HG02763 (cell line): ENCODE measurements around the gene TCF25.
"Not testable (repeated sequence)": the region's sequence is repeated elsewhere in the genome, so short reads cannot be mapped to it uniquely, and the experiment has no call there.

Experiments used
- ATAC-seq: cut with Tn5 transposase; IDR thresholded peaks from one replicate; pipeline ENCODE4 v1.9.1; 2021; ENCODE audit warnings: mild to moderate bottlenecking, moderate library complexity; ENCODE audit not compliant: unreplicated experiment

TCF25 gene

DNA sequence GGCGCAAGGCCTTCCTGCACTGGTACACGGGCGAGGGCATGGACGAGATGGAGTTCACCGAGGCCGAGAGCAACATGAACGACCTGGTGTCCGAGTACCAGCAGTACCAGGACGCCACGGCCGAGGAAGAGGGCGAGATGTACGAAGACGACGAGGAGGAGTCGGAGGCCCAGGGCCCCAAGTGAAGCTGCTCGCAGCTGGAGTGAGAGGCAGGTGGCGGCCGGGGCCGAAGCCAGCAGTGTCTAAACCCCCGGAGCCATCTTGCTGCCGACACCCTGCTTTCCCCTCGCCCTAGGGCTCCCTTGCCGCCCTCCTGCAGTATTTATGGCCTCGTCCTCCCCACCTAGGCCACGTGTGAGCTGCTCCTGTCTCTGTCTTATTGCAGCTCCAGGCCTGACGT lies 62.2 kb downstream of the TCF25 start:
- not testable (repeated sequence) for ATAC-seq

DNA sequence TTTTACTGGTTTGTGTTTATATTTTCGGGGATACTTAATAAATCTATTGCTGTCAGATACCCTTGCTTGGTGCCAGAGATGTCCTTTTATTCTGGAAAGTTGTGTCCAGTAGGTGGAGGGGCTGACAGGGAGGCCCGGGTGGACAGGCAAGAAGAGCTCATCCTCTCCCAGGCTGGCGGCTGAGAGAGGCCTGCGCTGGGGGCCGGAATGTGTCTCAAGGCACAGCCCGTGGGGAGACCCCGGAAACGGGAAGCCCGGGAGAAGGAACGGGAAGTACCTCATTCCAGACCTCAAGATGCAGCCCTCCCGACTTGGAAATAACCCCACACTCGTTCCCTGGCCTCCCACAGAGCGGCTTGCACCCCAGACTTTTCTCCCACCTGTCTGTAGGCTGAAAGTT lies 62.6 kb downstream of the TCF25 start:
- ATAC-seq, result no peak

- ATAC-seq, result no peak
These were observed 63.1 kb downstream of the TCF25 start for GRCh38 chr16:89936508-89936907.

- ATAC-seq, result no peak
These were observed 63.6 kb downstream of the TCF25 start for GRCh38 chr16:89936981-89937380.

DNA sequence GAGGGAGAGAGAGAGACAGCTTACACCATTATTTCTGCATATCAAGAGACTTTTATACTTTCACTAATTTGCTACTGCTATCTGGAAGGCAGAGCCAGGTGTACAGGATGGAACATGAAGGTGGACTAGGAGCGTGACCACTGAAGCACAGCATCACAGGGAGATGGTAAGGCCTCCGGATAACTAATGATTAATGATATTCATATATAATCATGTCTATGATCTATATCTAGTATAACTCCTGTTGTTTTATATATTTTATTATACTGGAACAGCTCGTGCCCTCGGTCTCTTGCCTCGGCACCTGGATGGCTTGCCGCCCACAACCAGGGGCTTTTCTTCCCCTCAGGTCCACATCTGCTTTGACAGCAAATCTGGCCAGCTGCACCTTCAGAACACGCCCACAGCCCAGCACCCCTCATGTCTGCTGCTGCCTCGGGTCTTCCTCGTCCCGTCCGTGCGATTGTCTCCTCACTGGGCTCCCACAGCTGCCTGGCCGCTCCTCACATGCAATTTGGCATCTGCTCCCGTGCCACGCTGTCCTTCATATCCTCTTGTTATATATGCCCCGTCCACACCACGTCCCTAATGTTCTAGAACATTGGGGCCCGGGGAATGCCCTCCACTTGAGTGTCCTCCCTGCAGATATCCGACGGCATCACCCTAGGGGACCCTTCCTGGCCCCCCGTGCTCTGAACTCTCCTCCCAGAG lies 64.9 kb downstream of the TCF25 start:
- ATAC-seq, result no peak

- no peak for ATAC-seq
These were observed 71.4 kb downstream of the TCF25 start for GRCh38 chr16:89944773-89945172.

DNA sequence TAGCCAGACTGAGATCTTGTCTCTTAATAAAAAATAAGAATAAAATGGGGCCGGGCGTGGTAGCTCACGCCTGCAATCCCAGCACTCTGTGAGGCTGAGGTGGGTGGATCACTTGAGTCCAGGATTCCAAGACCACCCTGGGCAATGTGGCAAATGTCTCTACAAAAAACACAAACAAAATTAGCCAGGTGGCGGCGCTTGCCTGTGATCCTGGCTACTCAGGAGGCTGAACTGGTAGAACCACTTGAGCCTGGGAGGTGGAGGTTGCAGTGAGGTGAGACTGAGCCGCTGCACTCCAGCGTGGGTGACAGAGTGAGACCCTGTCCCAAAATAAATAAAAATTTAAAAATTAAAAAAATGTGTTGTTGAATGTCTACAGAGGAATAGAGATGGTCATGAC lies 72.3 kb downstream of the TCF25 start:
- no peak for ATAC-seq

DNA sequence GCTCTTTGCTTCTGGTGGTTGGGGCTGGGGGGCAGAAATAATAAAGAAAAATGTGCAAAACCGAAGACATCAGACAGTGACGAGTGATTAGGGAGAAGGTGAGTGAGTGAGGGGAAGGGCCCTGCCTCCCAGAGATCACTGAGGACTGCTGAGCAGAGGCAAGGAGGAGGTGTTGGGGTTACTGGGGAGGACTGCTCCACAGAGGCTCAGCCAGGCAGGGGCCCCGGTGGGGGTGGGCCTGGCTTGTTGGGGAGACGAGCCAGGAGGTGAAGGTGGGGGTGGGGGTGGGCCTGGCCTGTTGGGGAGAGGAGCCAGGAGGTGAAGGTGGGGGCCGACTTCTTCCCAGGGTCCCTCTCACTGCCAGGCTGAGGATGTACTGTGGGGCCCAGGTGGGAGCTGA lies 73.1 kb downstream of the TCF25 start:
- no peak for ATAC-seq

DNA sequence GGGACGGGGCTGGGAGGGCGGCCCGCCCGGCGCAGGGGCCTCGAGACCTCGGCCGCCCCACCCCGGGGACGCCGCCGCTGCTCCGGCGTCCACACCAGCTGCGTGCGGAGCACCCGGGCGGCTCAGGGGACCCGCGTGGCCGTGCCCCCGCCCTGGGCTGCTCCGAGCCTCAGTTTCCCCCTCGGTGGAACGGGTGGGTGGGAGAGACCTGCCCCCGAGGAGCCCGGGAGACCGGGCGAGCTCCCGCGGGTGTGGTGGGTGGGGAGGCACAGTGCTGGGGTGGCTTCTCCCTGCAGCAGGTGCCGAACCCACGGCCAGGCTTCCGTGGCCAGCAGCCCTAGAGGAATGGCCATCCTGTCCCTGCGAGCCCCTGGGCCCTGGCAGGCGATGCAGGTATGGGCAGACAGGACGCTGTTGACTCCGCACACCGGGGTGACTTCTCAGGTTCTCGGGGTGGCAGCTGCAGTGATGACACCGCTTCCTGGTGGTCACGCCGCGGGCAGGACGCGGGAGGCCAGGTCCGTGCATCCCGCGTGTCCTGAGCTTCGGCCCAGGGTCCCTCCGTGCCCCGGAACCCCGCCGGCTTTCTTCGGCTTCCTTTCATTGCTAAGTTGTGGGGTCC lies 75.8 kb downstream of the TCF25 start:
- ATAC-seq, result no peak

DNA sequence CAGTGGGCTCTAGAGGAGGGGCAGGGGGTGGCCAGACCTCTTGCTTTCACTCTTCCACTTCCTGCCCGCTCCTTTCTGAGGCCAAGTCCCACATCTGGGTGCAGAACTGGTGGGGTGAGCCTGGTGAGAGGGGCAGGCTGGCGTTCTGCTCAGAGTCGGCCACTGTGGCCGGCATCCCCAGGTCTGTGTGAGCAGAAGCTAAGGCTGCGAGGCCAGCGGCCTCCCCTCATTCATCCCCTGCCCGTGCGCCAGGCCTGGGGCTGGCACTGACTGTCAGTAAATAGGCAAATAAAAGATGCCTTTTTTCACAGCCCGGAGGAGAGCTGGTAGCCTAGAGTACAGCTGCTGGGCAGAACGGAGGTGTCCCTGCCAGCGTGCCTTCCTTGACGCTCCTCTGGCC lies 76.4 kb downstream of the TCF25 start:
- ATAC-seq, result no peak

DNA sequence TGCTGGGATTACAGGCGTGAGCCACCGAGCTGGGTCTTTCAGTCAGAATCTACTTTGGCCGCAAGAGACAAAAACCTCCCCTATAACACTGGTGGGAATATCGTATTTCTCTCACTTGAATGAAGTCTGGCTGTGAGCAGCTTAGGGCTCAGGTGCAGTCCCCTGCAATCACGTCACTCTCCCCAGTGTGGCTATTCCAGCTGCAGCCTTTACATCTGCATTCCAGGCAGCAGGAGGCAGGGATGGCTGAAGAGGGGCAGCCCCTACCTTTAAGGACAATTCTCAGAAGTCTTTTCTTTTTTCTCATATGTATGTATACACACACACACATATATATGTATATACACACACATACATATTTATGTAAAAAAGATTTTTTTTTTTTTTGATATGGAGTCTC lies 78.1 kb downstream of the TCF25 start:
- no peak for ATAC-seq

DNA sequence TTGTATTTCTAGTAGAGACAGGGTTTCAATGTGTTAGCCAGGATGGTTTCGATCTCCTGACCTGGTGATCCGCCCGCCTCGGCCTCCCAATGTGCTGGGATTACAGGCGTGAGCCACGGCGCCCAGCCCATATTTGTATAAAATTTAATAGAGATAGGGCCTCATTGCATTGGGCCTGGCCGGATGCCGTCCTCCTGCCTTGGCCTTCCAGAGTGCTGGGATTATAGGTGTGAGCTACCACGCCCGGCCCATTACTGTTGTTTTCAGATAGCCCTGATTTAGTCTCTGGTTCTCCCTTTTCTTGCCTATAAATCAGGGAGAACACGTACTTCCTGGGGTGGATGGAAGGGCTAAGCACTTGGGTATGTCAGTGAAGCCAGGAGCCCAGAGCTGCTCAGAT lies 78.7 kb downstream of the TCF25 start:
- ATAC-seq, result no peak

GRCh38 chr16:89952551-89952950 lies 79.2 kb downstream of the TCF25 start:
- ATAC-seq, result no peak

GRCh38 chr16:89953671-89954406 lies 80.4 kb downstream of the TCF25 start:
- peak; percentile 58 for ATAC-seq

- ATAC-seq, result no peak
These were observed 81.1 kb downstream of the TCF25 start for GRCh38 chr16:89954462-89954861.

DNA sequence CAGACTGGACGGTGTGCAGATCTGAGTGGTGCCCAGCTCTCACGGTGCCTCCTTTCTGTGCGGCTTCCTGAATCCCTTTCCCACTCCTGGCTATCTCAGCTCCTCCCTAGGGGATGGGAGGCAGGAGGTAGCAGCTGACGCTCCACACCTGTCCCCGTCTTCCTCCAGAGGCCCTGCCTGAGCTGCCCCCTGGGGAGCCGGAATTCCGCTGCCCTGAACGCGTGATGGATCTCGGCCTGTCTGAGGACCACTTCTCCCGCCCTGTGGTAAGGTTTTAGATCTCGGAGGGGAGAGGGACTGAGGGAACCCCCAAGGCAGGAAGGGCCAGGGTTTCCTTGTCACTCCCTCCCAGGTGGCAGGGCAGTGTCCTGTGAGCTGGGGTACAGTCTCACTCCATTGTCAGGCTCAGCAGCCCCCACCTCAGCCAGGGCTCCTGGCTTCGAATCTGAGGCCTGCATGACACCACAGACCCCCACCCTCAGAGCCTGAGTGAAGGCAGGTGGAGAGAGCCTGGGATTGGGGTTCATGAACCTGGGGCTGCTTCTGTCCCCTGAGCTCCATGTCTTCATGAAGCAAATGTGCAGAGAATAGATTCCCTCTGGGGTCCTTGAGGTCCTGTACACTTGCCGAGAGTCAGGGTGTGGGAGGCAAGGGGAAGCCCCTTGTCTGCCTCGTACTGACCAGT lies 81.8 kb downstream of the TCF25 start:
- ATAC-seq, result no peak

- no peak for ATAC-seq
These were observed 83.3 kb downstream of the TCF25 start for GRCh38 chr16:89956505-89957215.

DNA sequence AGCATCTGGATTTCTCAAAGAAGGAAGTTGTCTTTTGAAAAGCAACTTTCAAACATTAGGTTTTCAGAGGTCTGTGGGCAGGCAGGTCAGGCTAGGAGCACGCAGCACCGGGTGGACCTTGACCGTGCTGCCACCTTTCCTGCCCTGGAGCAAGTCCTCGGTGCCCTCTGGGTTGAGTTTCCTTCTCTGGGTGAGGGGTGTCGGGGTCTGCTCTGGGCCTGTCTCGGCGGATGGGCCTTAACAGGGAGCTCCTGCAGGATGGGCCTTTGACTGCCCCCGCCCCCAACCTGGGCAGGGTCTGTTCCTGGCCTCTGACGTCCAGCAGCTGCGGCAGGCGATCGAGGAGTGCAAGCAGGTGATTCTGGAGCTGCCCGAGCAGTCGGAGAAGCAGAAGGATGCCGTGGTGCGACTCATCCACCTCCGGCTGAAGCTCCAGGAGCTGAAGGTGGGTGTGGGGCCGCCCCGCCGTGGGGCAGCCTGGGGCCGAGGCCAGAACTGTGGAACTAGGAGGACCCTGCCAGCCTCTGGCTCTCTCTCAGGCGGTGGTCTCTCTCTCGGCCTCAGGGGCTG lies 83.9 kb downstream of the TCF25 start:
- ATAC-seq, result no peak

DNA sequence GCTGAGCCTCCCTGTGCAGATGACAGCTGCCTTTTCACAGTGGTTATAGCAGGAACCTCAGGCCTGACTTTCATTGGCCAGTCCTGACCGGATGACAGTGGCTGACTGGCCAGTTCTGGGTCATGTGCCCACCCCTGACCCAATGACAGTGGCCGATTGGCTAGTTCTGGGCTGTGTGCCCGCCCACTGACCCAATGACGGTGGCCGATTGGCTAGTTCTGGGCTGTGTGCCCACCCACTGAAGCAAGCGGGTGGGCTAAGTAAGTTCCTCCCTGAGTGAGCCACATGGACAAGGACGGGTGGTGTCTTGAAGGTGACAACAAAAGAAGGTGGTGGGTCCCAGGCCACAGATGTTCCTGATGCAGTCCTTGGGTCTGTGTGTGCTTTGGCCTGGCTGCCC lies 84.7 kb downstream of the TCF25 start:
- ATAC-seq, result no peak

DNA sequence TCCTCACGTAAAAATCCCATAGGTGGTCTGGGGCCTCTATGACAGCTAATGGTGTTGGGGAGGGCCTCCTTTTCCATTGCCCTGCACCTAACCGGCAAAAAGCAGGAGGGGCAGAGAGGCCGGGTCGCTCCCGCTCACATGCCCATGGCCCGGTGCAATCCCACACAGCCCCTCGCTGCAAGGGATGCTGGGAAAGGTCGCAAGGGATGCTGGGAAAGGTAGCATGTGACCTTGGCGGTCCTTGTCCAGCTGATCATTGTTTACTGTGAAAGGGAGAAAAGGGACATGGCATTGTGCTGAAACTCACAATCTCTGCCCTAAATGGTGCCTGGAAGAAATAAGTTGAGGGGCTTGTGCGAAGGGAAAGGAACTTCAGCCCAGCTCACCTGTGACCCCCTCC lies 85.2 kb downstream of the TCF25 start:
- ATAC-seq, result no peak

DNA sequence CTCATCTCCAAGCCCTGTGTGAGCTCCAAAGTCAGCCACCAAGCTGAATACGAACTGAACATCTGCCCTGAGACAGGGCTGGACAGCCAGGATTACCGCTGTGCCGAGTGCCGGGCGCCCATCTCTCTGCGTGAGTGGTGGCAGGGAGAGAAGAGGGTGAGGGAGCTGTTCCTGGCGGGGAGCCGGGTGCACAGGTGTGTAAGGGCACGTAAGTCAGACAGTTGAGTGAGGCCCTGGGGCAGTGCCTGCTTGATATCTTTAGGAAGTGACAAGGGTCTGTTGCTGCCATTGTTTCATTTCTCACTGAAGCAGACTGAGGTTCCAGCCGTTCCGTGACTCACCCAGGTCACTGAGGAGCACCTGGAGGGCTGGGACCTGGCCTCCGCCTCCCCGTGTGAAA lies 87.6 kb downstream of the TCF25 start:
- no peak for ATAC-seq
